BLaER1 (cell line): Measurements from ENCODE around the gene HEPACAM.
"Not testable (repeated sequence)": the region's sequence is repeated elsewhere in the genome, so short reads cannot be mapped to it uniquely, and the experiment has no call there.

Experiments
- H3K27ac ChIP-seq: shearing (Covaris generic); formaldehyde crosslinking; 2 replicates; pipeline ENCODE4 v1.8.1; 2022
- H3K27me3 ChIP-seq: shearing (Covaris generic); formaldehyde crosslinking; 2 replicates; pipeline ENCODE4 v1.8.1; 2022
- H3K36me3 ChIP-seq: shearing (Covaris generic); formaldehyde crosslinking; 2 replicates; pipeline ENCODE4 v1.8.1; 2022
- H3K4me1 ChIP-seq: shearing (Covaris generic); formaldehyde crosslinking; 2 replicates; pipeline ENCODE4 v1.8.1; 2022
- H3K4me2 ChIP-seq: shearing (Covaris generic); formaldehyde crosslinking; 2 replicates; pipeline ENCODE4 v1.8.1; 2022
- H3K4me3 ChIP-seq: shearing (Covaris generic); formaldehyde crosslinking; 2 replicates; pipeline ENCODE4 v1.8.1; 2022
- H3K9ac ChIP-seq: shearing (Covaris generic); formaldehyde crosslinking; 2 replicates; pipeline ENCODE4 v1.8.1; 2022
- H3K9me3 ChIP-seq: shearing (Covaris generic); formaldehyde crosslinking; 2 replicates; pipeline ENCODE4 v1.8.1; 2022
- H4K20me1 ChIP-seq: shearing (Covaris generic); formaldehyde crosslinking; 2 replicates; pipeline ENCODE4 v1.8.1; 2022
- Cebpa-rat ChIP-seq: shearing (Covaris generic); IDR thresholded peaks from 2 replicates; pipeline ENCODE4 v1.8.1; 2022

Gene HEPACAM, protein sequence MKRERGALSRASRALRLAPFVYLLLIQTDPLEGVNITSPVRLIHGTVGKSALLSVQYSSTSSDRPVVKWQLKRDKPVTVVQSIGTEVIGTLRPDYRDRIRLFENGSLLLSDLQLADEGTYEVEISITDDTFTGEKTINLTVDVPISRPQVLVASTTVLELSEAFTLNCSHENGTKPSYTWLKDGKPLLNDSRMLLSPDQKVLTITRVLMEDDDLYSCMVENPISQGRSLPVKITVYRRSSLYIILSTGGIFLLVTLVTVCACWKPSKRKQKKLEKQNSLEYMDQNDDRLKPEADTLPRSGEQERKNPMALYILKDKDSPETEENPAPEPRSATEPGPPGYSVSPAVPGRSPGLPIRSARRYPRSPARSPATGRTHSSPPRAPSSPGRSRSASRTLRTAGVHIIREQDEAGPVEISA

DNA sequence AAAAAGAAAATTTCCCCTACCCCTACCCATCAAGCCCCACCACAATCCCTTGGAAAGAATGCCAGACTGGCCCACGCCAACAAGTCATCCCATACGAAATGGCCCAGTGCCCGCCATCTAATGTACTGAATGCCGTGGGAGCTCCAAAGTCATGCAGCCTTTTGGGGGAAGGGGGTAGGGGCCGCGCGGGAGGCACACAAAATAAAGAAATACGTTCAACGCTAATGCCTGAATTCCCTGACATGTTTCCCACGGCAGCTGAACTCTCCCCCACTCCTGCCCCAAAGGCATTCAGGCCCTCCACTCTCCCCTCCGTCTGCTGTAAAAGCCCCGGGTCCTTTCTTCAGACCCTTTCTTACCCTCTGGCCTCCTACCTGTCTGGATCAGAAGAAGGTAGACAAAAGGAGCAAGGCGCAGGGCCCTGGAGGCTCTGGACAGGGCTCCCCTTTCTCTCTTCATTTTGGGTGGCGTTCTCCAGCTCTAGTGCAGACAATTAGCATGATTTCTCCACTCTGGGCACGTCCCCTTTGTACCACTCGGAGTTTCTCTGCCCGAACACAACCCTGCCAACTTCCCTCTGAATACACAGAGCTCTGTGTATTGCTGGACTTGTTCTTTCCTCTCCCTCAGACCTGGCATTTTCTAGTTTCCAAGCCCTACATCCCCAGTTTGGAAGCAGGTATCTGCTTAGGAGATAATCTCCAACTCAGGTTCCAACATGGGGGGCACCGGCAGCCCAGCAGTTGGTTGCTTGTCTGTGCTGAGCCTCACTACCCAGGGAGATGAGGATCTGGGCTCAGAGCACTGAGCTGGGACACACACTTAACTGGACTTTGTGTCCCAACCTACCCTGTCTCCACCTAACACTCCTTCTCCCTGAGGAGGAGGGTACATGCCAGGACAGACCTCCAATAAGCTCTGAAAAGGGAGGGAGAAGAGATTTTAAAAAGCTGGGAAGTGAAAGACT lies at the start of gene HEPACAM:
Gene HEPACAM (minus strand): TSS at position 500 of the 967 bp plus-strand sequence. CDS start 41 bp downstream, at position 459.
- no peaks in the 10 kb centered on the region for H3K9me3 ChIP-seq
- H3K4me2 ChIP-seq: no peak within 1 kb of the TSS
- H3K4me3 ChIP-seq: no peak within 1 kb of the TSS
- no peak within 1 kb of the TSS for H3K27ac ChIP-seq
- no peak within 1 kb of the TSS for H3K9ac ChIP-seq
- no peaks in the 10 kb centered on the region for H3K27me3 ChIP-seq
- H3K4me1 ChIP-seq: no peaks in the 10 kb centered on the region
- H3K36me3 ChIP-seq: no peaks in the 10 kb centered on the region
- no peaks in the 10 kb centered on the region for H4K20me1 ChIP-seq
- no peak for TF ChIP-seq Cebpa-rat

DNA sequence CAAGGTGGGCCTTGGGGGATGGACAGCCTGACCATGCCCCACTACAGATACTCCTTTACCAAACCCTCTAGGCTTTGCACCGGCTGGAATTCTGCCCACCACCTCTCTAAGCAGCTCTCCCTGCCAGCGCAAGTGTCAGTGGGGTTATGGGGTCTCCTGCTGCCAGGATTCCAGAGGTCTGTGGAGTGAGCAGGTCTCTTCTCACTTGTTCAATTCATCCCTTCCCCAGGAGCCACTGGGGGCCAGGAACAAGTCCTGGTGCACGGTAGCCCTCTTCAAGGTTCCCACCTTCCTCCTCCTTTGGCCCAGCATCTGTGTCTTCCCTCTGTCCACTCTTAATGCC lies 48.6 kb upstream of the HEPACAM start:
- no peaks in the 10 kb centered on the region for H3K27me3 ChIP-seq
- peaks cover 30% of the 10 kb centered on the region for H3K36me3 ChIP-seq
- peaks cover 40% of the 10 kb centered on the region for H3K9me3 ChIP-seq
- H4K20me1 ChIP-seq: no peaks in the 10 kb centered on the region
- H3K4me1 ChIP-seq: no peaks in the 10 kb centered on the region
- H3K4me3 ChIP-seq: no peak overlapping the region
- TF ChIP-seq Cebpa-rat: no peak
- no peak overlapping the region for H3K4me2 ChIP-seq
- no peak overlapping the region for H3K9ac ChIP-seq
- H3K27ac ChIP-seq: no peak overlapping the region

DNA sequence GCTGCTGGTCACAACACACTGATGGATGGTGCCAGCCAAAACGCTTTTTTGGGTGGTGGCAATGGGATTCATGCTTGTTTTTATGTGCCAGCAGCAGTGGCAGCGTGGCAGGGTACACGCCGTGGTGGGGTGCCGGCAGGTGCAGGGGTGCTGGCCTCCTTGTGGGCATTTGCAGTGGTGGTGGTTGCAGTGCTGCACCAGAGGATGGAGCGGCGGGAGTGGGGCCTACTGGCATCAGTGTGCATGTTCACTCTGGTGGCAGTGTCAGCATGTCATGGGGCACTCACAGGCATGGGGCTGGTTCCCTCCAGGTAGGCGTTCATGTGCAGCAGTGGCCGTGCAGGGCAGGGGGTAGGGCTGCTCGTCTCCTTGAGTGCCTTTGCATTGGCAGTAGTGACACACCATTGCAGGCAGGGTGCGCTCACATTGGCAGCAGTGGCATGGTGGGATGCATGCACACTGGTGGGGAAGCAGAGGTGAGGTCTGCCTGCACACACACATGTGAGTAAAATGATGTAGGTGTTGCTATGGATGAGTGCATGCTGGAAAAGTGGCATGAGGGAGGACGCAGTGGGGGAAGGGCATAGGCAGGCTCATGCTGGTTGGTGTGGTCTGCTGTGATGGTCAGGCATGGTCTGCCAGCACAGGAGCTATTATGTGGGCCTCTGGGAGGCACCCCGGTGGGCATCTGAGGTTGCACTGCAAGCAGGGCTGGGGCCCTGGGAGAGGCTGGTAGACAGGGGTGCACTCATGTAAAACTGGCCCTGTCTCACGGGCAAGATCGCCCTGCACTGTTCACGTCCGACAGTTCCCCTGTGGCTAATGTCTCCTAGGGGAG lies 48.0 kb upstream of the HEPACAM start:
- Histone ChIP-seq H4K20me1 (no peaks in the 10 kb centered on the region), H3K9ac (no peak overlapping the region), H3K36me3 (peaks cover 30% of the 10 kb centered on the region), H3K4me2 (no peak overlapping the region), H3K27me3 (no peaks in the 10 kb centered on the region), H3K9me3 (peaks cover 46% of the 10 kb centered on the region), H3K4me1 (no peaks in the 10 kb centered on the region), H3K27ac (no peak overlapping the region), H3K4me3 (no peak overlapping the region)
- TF ChIP-seq Cebpa-rat: no peak

DNA sequence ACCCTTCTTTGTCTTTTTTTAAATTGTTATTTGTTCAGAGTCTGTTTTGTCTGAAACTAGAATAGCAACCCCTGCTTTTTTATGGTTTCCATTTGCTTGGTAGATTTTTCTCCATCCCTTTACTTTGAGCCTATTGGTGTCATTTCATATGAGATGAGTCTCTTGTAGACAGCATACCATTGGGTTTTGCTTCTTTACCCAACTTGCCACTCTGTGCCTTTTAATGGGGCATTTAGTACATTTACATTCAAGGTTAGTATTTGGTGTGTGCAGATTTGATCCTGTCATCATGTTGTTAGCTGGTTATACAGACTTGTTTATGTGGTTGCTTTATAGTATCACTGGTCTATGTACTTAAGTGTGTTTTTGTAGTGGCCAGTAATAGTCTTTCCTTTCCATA lies 46.2 kb upstream of the HEPACAM start:
- no peak overlapping the region for H3K4me3 ChIP-seq
- no peak overlapping the region for H3K4me2 ChIP-seq
- TF ChIP-seq Cebpa-rat: no peak
- H4K20me1 ChIP-seq: no peaks in the 10 kb centered on the region
- no peaks in the 10 kb centered on the region for H3K27me3 ChIP-seq
- H3K9ac ChIP-seq: no peak overlapping the region
- H3K9me3 ChIP-seq: peaks cover 46% of the 10 kb centered on the region
- peaks cover 22% of the 10 kb centered on the region for H3K36me3 ChIP-seq
- H3K27ac ChIP-seq: no peak overlapping the region
- H3K4me1 ChIP-seq: no peaks in the 10 kb centered on the region

DNA sequence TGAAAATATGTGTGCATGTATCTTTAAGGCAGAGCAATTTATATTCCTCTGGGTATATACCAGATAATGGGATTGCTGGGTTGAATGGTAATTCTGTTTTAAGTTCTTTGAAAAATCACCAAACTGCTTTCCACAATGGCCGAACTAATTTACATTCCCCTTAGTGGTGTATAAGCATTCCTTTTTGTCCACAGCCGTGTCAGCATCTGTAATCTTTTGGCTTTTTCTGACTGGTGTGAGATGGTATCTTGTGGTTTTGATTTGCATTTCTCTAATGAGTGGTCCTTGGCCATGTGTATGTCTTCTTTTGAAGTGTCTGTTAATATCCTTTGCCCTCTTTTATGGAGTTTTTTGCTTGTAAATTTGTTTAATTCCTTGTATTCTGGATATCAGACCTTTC lies 42.5 kb upstream of the HEPACAM start:
- no peak for TF ChIP-seq Cebpa-rat
- Histone ChIP-seq H3K4me2 (no peak overlapping the region), H3K36me3 (peaks cover 7% of the 10 kb centered on the region; the same call in 1 of the 2 replicates), H3K4me1 (no peaks in the 10 kb centered on the region), H4K20me1 (no peaks in the 10 kb centered on the region), H3K27ac (no peak overlapping the region), H3K27me3 (no peaks in the 10 kb centered on the region), H3K4me3 (no peak overlapping the region), H3K9ac (no peak overlapping the region), H3K9me3 (peaks cover 39% of the 10 kb centered on the region)

DNA sequence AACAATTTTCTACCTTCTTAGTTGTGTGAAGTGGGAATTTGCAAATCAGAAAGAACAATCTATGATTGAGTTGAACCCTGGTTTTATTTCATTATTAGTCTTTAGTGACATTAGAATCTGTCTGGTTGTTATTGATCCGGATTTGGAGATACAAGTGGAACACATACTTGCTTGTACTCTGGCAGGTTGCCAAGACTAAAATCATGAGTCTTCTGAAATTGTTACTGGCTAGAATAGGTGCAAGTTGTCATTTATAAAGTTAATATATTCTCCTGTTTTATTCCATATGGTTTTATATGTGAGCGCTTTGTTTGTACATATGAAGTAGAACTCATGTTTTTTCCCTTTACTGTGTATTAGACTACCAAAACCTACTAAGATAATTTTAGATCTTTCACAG lies 41.2 kb upstream of the HEPACAM start:
- no peak overlapping the region for H3K9ac ChIP-seq
- H3K4me1 ChIP-seq: no peaks in the 10 kb centered on the region
- H3K4me3 ChIP-seq: no peak overlapping the region
- H4K20me1 ChIP-seq: no peaks in the 10 kb centered on the region
- H3K27ac ChIP-seq: no peak overlapping the region
- H3K36me3 ChIP-seq: peaks cover 7% of the 10 kb centered on the region; the same call in 1 of the 2 replicates
- no peaks in the 10 kb centered on the region for H3K27me3 ChIP-seq
- no peak for TF ChIP-seq Cebpa-rat
- H3K4me2 ChIP-seq: no peak overlapping the region
- peaks cover 27% of the 10 kb centered on the region for H3K9me3 ChIP-seq

DNA sequence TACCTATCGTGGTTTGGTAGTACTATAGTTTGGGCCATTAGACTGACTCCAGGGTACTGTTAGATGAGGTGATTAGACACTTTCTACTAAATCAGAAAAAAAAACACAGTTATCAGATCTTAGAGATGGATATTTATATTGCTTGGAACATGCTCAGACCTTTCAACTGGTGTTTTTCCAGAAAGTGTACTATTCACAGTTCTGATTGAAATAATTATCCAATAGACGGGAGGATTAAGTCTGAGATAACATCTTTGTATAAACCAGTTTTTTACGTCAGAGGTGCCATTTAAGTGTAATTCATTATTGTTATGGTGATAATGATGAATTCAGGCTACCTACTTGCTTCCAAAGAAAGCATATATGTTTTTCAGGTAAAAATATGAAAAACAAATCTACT lies 40.7 kb upstream of the HEPACAM start:
- H3K27me3 ChIP-seq: no peaks in the 10 kb centered on the region
- H3K36me3 ChIP-seq: peaks cover 4% of the 10 kb centered on the region; the same call in 1 of the 2 replicates
- no peak overlapping the region for H3K9ac ChIP-seq
- no peak overlapping the region for H3K4me3 ChIP-seq
- H3K4me1 ChIP-seq: no peaks in the 10 kb centered on the region
- H3K9me3 ChIP-seq: peaks cover 22% of the 10 kb centered on the region
- no peak for TF ChIP-seq Cebpa-rat
- H3K27ac ChIP-seq: no peak overlapping the region
- no peaks in the 10 kb centered on the region for H4K20me1 ChIP-seq
- H3K4me2 ChIP-seq: no peak overlapping the region

DNA sequence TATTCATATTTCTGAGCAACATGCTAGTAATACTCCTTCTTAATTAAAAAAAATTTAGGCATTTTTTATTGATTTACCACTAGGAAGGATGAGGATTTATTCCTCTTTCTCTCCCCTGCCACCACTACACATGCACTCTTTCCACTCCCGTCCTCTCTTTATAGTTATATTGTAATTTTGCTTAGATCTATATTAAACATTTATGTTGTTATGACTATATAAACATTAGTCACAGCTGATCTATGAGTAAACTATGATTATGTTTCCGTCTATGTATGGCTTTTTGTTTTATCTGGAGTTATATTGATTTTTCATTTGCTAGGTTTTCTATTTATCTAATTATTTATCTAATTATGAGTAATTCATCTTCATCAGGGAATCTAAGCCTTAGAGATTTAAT lies 36.0 kb upstream of the HEPACAM start:
- TF ChIP-seq Cebpa-rat: no peak
- no peaks in the 10 kb centered on the region for H3K4me1 ChIP-seq
- no peak overlapping the region for H3K27ac ChIP-seq
- H3K27me3 ChIP-seq: no peaks in the 10 kb centered on the region
- H3K36me3 ChIP-seq: peaks cover 6% of the 10 kb centered on the region; the same call in 1 of the 2 replicates
- no peak overlapping the region for H3K4me3 ChIP-seq
- H3K4me2 ChIP-seq: no peak overlapping the region
- H4K20me1 ChIP-seq: no peaks in the 10 kb centered on the region
- H3K9ac ChIP-seq: no peak overlapping the region
- H3K9me3 ChIP-seq: 0 out of 2 replicates have a peak, but pooled peaks cover 5% of the 10 kb centered on the region

DNA sequence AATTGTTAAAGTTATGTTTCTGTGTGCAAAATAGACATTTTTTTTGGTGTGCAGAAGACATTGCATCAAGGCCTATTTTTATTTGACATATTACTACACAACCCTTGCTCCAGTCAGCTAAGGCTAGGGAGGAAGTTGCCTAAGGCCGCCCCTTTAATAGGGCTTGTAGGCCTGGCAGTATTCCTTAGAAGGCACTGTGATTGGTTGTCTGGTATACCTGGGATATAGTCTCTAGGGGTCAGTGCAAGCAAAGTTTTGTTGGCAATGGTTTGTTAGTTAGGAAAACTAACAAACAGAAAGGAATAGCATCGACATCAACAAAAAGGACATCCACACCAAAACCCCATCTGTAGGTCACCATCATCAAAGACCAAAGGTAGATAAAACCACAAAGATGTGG lies 35.1 kb upstream of the HEPACAM start:
- no peaks in the 10 kb centered on the region for H3K27me3 ChIP-seq
- no peaks in the 10 kb centered on the region for H3K4me1 ChIP-seq
- no peak overlapping the region for H3K9ac ChIP-seq
- no peaks in the 10 kb centered on the region for H4K20me1 ChIP-seq
- H3K4me2 ChIP-seq: no peak overlapping the region
- TF ChIP-seq Cebpa-rat: no peak
- no peak overlapping the region for H3K27ac ChIP-seq
- peaks cover 6% of the 10 kb centered on the region; the same call in 1 of the 2 replicates for H3K36me3 ChIP-seq
- H3K9me3 ChIP-seq: 0 out of 2 replicates have a peak, but pooled peaks cover 5% of the 10 kb centered on the region
- H3K4me3 ChIP-seq: no peak overlapping the region

DNA sequence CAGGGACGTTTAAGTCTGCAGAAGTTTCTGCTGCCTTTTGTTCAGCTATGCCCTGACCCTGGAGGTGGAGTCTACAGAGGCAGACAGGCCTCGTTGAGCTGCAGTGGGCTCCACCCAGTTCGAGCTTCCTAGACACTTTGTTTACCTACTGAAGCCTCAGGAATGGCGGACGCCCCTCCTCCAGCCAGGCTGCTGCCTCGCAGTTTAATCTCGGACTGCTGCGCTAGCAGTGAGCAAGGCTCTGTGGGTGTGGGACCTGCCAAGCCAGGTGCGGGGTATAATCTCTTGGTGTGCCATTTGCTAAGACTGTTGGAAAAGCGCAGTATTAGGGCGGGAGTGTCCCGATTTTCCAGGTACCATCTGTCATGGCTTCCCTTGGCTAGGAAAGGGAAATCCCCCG lies 32.4 kb upstream of the HEPACAM start:
- not testable (repeated sequence) for H3K36me3 ChIP-seq, H3K27me3 ChIP-seq, H3K4me3 ChIP-seq, H3K4me1 ChIP-seq, H4K20me1 ChIP-seq, H3K9me3 ChIP-seq, H3K27ac ChIP-seq, H3K4me2 ChIP-seq, H3K9ac ChIP-seq
